HL-60 (cell line): Measurements from ENCODE around the gene PHLPP2.

ENCODE experiments used
- CTCF ChIP-seq: IDR thresholded peaks from one replicate; pipeline ENCODE4 v1.5.1; 2011; ENCODE audit warnings: low read length, control low read depth, inconsistent platforms; ENCODE audit not compliant: insufficient read depth
- POLR2AphosphoS5 ChIP-seq: IDR thresholded peaks from 2 replicates; pipeline ENCODE4 v1.6.1; 2012; ENCODE audit warnings: low read depth
- REST ChIP-seq: IDR thresholded peaks from 2 replicates; pipeline ENCODE4 v1.6.1; 2012; ENCODE audit warnings: low read depth; ENCODE audit not compliant: insufficient replicate concordance
- SPI1 ChIP-seq: IDR thresholded peaks from 2 replicates; pipeline ENCODE4 v1.6.1; 2012; ENCODE audit warnings: low read depth, mild to moderate bottlenecking, borderline replicate concordance

GRCh38 chr16:71609066-71609465 lies 115.4 kb downstream of the PHLPP2 start:
- TF ChIP-seq CTCF (no peak), SPI1 (no peak), POLR2AphosphoS5 (no peak), REST (no peak)
